ENCODE results near the gene YTHDC1. TPM values are rescaled to one million over a fixed set of nuclear protein-coding genes. Genes with fewer than 3 reads are reported as not detected.

YTHDC1 gene
- total and polyA plus RNA-seq, 2 of the 4 experiments (the other 2 are of a cell fraction), result 31.9 to 32.7 TPM

DNA sequence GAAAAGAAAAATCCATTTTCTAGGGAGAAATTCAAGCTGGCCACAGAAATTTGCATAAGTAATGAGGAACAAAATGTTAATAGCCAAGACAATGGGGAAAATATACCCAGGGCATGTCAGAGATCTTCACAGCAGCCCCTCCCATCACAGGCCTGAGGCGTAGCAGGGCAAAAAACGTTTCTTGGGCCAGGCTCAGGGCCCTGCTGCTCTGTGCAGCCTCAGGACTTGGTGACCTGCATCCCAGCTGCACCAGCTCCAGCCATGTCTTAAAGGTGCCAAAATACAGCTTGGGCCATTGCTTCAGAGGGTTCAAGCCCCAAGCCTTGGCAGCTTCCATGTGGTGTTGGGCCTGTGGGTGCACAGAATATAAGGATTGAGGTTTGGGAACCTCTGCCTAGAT, 72.3 kb downstream of the YTHDC1 start:
- Histone ChIP-seq H2AK9ac (replicated peaks; ENCODE audit: low read depth, low read length, poor library complexity) (no peak overlapping the region), H3K4me2 (ENCODE audit: low read depth, low read length) (no peak overlapping the region), H2BK15ac (ENCODE audit: low read depth, low read length) (no peak overlapping the region), H3K27me3 (ENCODE audit: control insufficient read depth, insufficient read depth, low read length) (no peaks in the 10 kb centered on the region), H2BK5ac (ENCODE audit: low read depth, low read length, poor library complexity, severe bottlenecking) (no peak overlapping the region), H2AK5ac (ENCODE audit: low read depth, low read length) (no peak overlapping the region), H3K9me1 (ENCODE audit: insufficient read depth, low read length) (no peaks in the 10 kb centered on the region), H4K91ac (ENCODE audit: insufficient read depth, low read depth, low read length) (no peak overlapping the region), H3K56ac (ENCODE audit: extremely low read depth, insufficient read depth, low read length) (no peak overlapping the region), H3K14ac (replicated peaks; ENCODE audit: low read depth, low read length) (no peak overlapping the region), H3K79me1 (ENCODE audit: low read depth in 1 of 2, low read length in 2 of 2) (no peaks in the 10 kb centered on the region), H3K23ac (ENCODE audit: low read depth, low read length) (no peak overlapping the region), H3K9me3 (ENCODE audit: control insufficient read depth, insufficient read depth, low read length) (no peaks in the 10 kb centered on the region), H3K27ac (ENCODE audit: insufficient read depth, low read length) (no peak overlapping the region), H2BK120ac (ENCODE audit: low read depth, low read length) (no peak overlapping the region), H3K36me3 (ENCODE audit: control insufficient read depth, insufficient read depth, low read length) (no peaks in the 10 kb centered on the region), H4K5ac (ENCODE audit: low read depth, low read length) (no peak overlapping the region), H3K9ac (ENCODE audit: low read depth, low read length) (no peak overlapping the region), H2BK20ac (ENCODE audit: low read depth, low read length) (no peak overlapping the region), H3K4me3 (ENCODE audit: insufficient read depth, low read depth, low read length) (no peak overlapping the region), H3K18ac (ENCODE audit: low read depth, low read length) (no peak overlapping the region), H3K4me1 (ENCODE audit: control insufficient read depth, insufficient read depth, low read length) (no peaks in the 10 kb centered on the region), H3K4ac (ENCODE audit: low read depth, low read length) (no peak overlapping the region), H2AFZ (replicated peaks; ENCODE audit: low read length, poor library complexity) (no peak overlapping the region), H4K8ac (ENCODE audit: low read depth in 2 of 2, low read length in 2 of 2) (no peak overlapping the region), H4K20me1 (ENCODE audit: insufficient read depth, low read length) (no peaks in the 10 kb centered on the region)
- ChIA-PET CTCF (interaction anchor here (0.6 to 0.7 kb wide), 2 partner anchors 71 to 915 kb away, joined by 3 read pairs; no protein-coding TSS in a partner anchor), POLR2A (ENCODE audit: unreplicated experiment) (no interaction called here)
- DNase-seq, result no peak
- in situ Hi-C loops (cut with MboI; ENCODE audit: low sequenced_read_pairs) (loop anchor here (25.0 kb wide), 1 partner anchor 1335 kb away; no protein-coding TSS in a partner anchor), intact Hi-C loops (cut with micrococcal nuclease) (loop anchor here (5.0 kb wide), 1 partner anchor 200 kb away; no protein-coding TSS in a partner anchor), dilution Hi-C loops (cut with HindIII; ENCODE audit: low sequenced_read_pairs, unreplicated experiment) (no loop called here)
- WGBS, 2 experiments (ENCODE audit: extremely low coverage in 2 of 2, insufficient read length in 1 of 2), result 0% methylated on average over 1 of the region's 2 CpGs; no CpG with 5 or more reads in 1 of the 2 experiments
- BruUV-seq (replicated peaks), result no TSS peak
- no peak for ATAC-seq (ENCODE audit: low read depth)
- TF ChIP-seq CEBPB (IDR thresholded peaks at IDR 0.05; ENCODE audit: low read depth, low read length) (no peak), MXI1 (IDR thresholded peaks at IDR 0.05; ENCODE audit: borderline replicate concordance, low read depth, low read length) (no peak)

Data from IMR-90 (cell line).